HL-60/S4 treated with retinoic acid at 250 ng/mL for 4 days and 3 days (cell line): ENCODE results near the gene VKORC1.
"Not testable (repeated sequence)": the region's sequence is repeated elsewhere in the genome, so short reads cannot be mapped to it uniquely, and the experiment has no call there.

Experiments
- in situ Hi-C: fragments of 300-500 bp; cut with MboI; formaldehyde crosslinking; loops from 2 replicates; pipeline ENCODE4 v1.7.0; 2022; ENCODE audit warnings: low sequenced_read_pairs

The VKORC1 gene

DNA sequence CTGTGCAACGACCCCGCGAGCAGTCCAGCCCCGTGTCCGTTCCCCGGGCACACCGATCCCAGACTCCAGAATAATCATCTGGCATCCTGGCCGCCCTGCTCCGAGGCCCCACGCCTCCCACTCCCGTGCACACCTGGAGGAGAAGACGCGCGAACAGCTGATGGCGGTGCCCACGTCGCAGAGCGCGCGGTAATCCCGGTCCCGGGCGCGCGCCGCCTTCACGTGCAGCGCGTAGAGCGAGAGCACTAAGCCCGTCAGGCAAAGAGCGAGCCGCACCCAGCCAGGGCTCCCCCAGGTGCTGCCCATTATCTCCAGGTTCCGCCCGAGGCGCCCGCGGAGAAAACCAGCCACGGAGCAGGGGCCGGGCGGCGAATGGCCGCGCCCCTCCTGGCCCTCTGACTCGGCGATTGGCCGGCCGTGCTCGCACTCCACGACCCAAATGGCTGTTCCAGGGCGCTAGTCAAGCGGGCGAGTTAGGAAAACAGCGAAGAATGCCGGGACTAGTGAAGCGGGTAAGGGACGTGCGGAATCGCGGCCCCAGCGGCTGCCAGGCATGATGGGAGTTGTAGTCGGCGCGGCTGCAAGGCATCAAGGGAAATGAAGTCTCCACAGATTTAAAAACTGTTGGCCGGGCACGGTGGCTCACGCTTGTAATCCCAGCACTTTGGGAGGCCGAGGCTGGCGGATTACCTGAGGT, at the start of gene VKORC1:
TSS of gene VKORC1 (minus strand) at position 374 of the 697 bp plus-strand sequence. CDS start at position 306, 68 bp downstream.
- in situ Hi-C loops: loop anchor here (25.0 kb wide), 1 partner anchor 768 kb away; the partner anchor contains the start of gene ZNF267

DNA sequence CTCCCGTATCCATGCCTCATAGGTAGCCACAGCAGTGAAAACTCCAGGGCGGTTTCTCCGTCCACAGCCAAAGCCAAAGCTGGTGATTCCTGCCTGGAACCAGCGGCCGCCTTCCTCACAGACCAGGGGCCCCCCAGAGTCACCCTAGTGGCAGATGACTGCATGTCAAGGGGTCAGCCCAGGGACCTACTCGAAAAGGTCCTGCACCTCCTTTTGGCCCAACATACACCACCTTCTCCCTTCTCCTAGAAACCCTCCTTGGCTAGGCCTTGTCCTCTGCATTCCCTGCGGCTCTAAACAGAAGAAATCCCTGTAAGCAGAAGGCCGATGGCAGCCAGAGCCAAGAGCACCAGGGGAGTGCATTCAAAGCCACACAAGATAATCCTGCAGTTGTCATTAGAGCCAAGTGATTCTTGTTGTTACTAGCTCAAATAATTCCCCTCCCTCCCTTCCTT, 49.1 kb upstream of the VKORC1 start:
- in situ Hi-C loops: no loop called here

DNA sequence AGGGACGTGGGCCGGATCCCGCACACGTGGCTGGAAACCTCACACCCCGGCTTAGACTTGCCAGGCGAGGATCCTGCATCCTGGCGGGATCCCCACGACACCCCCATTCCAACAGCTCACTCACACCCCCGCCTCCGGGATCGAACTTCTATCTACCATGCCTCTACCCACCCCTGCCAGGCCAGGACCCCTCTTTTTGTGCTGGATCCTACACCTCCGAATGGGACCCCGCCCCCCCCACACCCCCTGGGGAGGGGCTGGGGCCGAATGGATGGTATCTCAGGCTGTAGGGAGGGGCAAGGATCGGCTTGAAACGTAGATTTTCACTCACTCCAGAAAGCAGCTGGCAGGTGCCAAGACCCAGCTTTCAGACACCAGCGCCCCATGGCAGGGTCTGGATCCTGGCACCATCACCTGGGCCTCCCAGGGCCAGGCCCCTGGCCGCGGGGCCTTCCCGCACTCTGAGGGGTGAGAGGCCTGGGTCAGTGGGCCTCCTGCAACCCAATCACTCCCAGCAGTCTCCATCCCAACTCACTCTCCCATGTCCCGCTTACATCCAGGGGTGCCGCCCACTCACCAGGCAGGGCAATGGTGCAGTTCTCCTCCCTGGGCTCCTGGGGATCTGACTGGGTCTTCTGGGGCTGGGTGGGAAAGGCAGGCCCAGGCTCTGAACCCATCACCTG, 48.6 kb upstream of the VKORC1 start:
- in situ Hi-C loops: no loop called here

DNA sequence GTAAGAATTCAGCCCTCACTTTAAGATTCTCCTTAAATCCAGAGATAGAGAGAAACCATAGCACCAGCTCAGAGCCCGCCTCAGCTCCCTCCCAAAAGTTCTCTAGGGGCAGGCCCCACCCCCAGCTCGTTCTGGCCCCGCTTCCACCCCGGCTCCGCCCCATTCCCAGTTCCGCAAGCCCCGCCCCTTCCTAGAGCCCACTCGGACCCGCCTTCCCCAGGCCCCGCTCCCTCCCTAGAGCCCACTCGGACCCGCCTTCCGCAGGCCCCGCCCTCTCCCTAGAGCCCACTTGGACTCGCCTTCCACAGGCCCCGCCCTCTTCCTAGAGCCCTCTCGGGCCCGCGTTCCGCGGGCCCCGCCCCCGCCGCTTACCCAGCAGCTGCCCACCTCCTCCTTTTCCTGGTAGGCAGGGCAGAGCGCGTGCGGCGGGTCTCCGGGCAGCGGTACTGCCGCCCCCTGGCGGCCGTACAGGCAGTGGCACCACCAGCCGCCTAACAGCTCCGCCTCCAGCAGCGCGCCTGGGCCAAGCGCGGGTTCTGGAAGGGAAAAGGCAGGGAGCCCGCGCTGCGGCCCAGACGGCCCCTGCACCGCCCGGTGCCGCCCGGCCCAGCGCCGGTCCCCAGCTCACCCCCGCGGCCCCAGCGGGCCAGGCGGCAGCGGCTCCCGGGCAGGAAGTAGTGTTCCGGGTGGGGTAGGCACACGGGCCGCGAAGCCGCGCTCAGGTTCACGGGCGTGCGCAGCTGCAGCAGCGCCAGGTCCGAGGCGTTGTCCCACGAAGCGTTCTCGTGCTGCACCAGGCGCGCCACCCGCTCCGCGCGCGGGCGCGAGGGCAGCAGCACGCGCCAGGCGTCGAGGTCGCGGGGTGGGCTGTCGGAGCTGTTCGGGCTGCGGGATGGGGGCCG, 47.8 kb upstream of the VKORC1 start:
- in situ Hi-C loops: no loop called here

DNA sequence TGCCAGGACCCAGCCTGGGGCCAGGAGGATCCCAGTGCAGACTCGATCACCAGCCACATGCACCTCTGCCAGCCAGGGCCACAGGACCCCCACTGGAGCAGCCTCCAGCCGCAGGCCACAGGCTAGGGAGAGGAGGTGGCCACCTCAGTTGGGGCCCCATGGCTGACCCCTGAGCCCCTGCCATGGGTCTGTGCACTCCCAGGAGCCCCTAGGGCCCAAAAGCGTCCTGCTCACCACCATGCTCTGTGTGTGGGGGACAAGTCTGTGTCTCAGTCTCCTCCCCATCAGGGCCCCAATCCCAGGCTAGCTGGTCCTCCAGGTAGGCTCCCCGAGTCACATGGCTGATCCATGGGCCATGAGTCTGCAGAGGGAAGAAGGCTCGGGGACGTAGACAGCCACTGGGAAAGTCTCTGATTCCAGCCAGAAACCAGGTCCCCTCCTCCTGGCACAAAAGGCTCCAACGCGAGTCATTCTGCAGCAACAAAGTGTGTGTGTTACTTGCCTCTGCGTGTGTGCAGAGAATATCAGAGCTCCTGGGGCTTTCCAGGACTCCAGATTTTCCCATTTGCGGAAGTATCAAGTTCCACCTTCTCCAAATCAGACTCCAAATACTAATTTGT, 47.0 kb upstream of the VKORC1 start:
- in situ Hi-C loops: no loop called here

DNA sequence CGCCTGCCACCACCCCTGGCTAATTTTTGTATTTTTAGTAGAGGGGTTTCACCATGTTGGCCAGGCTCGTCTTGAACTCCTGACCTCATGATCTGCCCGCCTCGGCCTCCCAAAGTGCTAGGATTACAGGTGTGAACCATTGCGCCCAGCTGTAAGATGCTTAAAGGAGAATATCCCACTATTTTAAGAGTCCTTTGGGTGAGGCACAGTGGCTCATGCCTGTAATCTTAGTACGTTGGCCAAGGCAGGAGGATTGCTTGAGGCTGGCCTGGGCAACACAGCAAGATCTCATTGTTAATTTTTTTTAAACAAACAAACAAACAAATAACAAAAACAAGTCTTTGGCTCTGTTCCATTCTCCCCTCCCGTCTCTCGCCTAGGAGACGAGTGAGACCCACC, 46.5 kb upstream of the VKORC1 start:
- in situ Hi-C loops: not testable (repeated sequence)

DNA sequence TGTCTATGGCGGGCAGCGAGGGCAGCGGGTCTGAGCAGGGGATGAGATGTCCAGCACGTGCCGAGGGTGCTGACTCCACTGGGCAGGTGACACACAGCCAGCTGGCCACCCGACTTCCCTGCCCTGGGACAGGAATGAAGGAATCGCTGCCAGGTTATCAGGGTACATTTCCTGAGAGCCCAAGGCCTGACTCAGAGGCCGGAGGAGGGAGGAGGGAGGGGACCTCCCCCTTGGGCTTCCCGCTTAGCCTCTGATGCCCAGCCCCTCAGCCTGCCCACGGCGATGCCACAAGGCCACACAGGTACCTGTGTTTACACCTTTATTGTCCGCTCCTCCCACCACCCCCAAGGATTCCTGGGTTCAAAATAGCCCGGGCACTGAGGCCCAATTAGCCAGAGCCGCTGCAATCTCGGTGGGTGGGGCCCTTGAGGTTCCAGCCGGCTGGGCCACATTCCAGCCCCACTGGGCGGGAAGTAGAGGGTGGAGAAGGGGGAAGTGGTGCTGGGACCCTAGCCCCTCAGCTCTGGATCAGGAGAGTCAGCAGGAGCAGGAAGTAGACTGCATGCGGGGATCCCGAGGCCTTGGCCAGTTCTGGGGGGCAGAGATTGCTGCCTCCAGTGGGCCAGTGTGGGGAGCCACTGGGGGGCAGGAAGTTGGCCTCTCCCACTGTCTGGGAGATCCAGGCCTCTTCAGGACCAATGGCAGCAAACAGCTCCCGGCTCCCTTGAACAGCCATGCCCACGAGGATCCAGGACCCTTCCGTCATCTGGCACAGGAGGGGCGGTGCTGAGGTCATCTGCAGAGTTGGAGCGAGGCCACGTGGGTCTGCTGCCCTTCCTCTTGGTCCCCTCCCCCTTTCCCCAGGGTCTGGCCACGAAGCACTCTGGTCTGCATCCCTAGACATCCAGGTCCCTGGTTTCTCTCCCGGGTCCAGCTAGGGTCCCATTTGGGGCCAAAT, 44.3 kb upstream of the VKORC1 start:
- in situ Hi-C loops: no loop called here

DNA sequence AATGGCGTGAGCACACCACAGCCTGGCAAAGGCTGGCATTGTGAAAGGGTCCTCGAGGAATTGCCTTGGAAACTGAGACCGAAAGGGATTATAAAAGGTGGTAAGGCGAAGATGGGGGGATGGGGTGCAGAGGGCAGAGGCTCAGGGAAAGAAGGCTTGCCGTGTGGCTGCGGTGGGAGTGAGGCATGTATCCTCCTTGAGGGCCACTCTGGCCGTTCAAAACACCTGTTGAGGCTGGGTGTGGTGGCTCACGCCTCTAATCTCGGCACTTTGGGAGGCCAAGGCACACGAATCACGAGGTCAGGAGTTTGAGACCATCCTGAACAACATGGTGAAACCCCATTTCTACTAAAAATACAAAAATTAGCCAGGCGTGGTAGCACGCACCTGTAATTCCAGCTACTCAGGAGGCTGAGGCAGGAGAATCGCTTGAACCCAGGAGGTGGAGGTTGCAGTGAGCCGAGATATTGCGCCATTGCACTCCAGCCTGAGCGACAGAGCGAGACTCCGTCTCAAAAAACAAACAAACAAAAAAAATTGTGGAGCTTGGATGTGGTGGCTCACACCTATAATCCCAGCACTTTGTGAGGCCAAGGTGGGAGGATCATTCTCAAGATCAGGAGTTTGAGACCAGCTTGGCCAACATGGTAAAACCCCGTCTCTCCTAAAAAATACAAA, 42.4 kb upstream of the VKORC1 start:
- in situ Hi-C loops: not testable (repeated sequence)

DNA sequence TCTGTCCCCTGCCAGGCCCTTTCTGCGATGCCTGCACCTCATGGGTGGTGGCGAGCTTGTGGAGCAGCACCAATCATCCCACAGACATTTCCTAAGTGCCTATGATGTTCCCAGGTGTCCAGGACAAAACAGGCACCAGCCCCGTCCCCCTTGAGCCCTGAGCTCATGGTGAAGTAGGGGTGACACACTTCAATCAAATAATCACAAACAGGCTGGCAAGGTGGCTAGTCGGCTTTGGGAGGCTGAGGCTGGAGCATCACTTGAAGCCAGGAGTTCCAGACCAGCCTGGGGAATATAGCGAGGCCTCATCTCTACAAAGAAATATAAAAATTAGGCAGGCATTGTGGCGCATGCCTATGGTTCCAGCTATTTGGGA, 41.7 kb upstream of the VKORC1 start:
- in situ Hi-C loops: no loop called here

DNA sequence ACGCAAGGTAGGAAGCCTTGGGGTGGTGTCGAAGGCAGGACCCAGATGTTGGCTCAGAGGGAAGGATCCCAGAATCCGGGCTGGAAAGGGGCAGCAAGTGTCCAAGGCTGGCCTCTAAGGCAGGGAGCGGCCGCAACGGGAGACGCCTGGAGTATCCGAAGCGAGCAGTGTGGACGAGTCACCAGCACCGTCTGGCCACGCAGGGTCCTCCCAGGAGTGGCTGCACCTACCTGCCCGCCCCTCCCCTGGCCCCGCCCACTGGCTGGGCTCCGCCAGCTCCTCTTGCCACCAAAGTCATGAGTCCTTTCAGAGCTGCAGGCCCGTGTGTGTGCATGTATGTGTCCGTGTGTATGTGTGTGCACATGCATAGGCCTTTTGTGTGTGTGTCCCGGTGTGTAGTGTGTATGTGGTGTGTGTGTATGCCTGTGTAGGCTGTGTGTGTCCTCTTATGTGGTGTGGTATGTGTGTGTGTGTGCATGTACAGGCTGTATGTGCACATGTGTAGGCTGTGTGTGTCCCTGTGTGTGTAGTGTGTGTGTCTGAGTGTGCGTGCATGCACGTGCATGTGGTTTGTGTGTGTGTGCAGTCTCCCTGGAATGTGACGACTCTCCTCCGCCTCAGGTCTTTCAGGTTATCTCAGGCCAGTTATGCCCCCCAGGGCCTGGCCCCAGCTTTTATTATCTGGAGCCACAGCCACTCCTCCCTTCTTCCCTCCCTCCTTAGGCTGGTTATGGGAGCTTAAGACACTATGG, 41.1 kb upstream of the VKORC1 start, which contains the start of gene PRSS8:
TSS of gene PRSS8 (minus strand) at position 193 of the 752 bp plus-strand sequence. CDS start 229 bp downstream, outside the sequence.
- in situ Hi-C loops: no loop called here

DNA sequence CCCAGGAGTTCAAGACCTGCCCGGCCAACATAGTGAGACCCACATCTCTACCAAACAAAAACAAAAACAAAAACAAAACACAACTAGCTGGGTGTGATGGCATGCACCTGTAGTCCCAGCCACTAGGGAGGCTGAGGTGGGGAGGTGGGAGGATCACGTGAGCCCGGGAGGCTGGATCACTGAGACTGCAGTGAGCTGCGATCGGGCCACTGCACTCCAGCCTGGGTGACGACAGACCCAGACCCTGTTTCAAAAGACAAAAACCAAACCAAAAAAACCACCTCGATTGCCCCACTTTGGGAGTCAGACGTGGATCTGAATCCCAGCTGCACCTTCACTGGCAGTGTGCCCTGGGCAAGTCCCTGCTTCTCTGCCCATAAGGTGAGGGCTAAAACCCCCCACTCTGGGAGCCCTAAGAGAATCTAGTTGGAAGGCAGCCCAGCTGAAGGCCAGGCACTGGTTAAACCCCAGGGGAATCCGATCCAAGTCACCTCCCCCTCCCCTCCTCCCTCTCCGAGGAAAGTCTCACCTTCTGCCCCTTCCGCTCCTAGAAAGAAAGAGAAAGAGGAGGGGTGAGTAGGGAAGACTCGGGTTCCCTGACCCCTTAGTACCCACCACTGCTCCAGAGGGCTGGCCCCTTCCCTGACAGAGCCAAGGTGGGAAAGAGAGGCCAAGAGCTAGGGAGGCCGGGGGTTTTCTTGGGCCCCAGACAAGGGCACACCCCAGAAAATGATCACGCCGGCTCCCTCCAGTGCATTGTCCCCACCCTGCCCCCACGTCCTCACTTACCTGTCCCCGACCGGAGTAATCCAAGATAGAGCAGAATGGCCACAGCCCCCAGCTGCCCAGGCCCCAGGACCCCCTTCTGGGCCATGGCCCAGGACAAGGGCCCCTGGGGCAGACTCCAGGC, 40.3 kb upstream of the VKORC1 start:
- in situ Hi-C loops: no loop called here

DNA sequence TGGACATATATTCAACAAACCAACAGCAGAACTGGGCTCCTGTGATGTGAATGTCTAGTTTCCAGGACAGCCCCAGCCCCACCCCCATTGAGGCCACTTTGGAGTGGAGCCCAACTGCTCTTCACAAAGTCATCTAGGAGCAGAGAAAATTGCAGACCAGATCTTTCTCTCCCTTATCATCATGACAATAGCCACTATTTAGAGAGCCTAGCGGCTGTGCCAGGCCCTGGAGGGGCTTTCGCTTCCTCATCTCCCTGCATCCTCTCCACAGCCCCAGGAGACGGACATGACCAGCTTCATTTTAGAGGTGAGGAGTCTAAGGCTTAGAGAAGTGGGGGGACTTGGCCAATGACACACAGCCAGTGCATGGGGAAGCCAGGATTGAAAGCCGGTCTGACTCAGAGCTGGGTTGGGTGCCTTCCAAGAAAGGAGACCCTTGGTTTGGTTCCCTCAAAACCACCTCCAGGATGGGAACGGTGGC, 39.5 kb upstream of the VKORC1 start:
- in situ Hi-C loops: no loop called here

DNA sequence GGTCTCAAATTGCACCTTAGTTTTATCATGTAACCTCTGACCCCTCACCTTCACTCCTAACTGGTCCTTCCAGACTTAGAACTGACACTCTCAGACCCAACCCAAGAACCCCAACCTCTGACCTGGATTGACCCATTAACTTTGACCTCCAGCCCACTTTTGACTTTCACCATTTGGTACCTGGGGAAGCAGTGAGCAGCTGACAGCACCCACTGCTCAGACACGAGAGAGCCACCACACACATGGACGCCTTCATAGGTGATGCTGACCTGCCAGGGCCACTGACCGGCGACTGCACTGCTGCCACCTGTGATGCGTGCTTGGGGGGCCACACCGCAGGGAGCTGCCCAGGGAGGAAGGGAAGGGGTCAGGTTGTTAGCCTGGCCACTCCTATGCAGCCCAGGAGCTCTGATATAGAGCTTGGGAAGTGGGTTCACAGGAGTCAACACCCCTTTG, 38.5 kb upstream of the VKORC1 start:
- in situ Hi-C loops: no loop called here

DNA sequence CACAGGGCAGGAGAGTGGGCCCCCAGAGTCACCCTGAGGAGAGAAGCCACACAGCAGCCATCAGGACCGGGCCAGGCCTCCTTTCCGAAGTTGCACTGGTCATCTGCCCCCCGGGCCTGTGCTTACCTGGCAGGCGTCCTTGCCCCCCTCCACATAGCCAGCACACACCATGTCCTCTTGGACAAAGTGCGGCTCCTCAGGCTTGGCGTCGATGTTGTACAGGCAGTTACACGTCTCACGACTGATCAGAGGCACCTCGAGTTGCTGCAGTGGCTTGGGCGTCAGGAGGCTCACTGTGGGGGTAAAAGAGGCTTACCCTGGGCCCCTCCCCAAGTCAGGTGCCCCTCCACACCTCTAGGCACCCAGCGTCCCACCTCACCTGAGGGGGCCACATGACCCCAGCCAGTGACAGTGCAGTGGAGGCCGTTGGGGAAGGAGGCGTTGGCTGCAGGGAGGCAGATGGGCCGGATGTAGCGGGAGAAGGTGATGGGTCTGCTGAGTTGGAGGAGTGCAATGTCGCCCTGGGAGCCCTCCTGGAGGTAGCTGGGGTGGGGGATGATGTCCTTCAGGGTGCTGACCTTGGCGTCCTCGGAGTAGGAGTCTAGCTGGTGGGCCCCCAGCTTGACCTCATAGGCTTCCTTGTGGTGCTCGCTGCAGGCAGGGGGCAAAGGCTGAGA, 37.8 kb upstream of the VKORC1 start:
- in situ Hi-C loops: no loop called here

DNA sequence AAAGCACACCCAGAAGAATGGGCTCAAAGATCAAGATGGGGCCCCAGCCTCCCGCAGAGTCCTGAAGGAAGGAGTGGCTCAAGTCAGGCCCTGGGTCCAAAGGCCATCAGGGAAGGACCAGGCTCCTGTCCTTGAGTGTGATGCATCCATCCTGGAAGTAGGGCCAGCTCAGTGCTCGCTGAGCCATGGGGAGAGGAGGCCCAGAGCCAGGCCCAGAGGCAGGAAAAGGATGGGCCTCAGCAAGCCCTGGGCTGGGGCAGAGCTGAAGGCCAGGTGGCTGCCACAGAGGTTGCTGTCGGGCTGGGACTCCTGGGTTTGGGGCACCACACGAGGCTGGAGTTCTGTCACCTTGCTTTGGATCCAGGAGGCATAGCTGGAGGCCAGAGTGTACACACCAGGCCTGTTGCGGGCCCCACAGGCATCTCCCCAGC, 37.3 kb upstream of the VKORC1 start:
- in situ Hi-C loops: no loop called here

DNA sequence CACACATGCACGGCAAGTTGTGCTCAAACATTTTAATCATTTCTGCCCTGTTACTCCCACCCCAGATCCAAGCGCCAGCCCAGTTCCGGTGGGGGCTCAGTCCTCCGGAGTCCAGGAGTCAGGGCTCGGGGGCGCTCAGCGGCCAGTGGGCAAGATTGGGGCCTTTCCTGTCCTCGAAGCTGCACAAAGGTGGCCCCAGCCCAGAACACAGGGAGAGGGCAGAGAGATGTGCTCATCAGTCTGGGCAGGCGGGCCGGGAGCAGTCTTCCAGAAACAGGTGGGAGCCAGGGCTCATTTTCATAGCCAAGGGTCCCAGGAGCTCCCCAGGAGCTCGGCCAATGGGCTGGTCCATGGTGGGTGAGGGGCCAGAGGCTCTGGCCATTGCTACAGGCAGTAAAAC, 36.8 kb upstream of the VKORC1 start:
- in situ Hi-C loops: no loop called here

DNA sequence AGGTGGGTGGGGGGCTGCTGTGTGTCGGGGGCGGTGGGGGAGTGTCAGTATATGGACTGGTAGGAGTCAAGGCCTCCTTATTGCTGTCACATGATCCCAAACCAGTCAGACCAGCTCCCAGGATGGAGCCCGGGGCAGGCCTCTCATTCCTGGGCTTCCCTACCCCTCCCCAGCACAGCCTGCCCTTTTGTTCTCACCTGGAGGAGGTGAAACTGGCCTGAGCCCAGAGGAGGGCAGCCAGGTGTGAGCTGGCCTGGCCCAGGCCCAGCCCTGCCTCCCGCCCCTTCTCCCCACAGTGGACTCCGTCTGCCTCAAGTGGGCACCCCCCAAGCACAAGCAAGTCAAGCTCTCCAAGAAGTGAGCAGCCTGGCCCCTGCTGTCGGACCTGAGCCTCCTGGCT, 36.3 kb upstream of the VKORC1 start:
- in situ Hi-C loops: no loop called here
